Right lobe of liver (tissue), 6 donors: Measurements from ENCODE around the gene DCHS2. TPM values are rescaled to one million over a fixed set of nuclear protein-coding genes. Genes with fewer than 3 reads are reported as not detected.

Experiments
- ATAC-seq, 4 donors: fragments of 200-7000 bp; cut with Tn5 transposase; one replicate each; pipeline ENCODE4 v1.9.1; 2020; ENCODE audit warnings: mild to moderate bottlenecking in 4 of 4, moderate library complexity in 4 of 4
- DNase-seq, 3 donors: peaks; one replicate each; pipeline ENCODE4 v3.0.0-alpha.2; 2020
- H3K27ac ChIP-seq, 3 donors: fragments of 200-600 bp; one replicate each; pipeline ENCODE4 v1.8.0; 2022
- H3K27me3 ChIP-seq, 2 donors: fragments of 200-600 bp; one replicate each; pipeline ENCODE4 v1.8.0; 2022
- H3K36me3 ChIP-seq, 4 donors: fragments of 200-600 bp; sonication (generic) in 1 of 4; one replicate each; pipeline versions ENCODE4 v1.5.1 to v1.8.0; 2017 to 2022; ENCODE audit warnings: control low read depth in 1 of 4
- H3K4me1 ChIP-seq, 4 donors: fragments of 200-600 bp; sonication (generic) in 1 of 4; one replicate each; pipeline versions ENCODE4 v1.5.1 to v1.8.0; 2017 to 2022; ENCODE audit warnings: control low read depth in 1 of 4
- H3K4me3 ChIP-seq, 3 donors: fragments of 200-600 bp; one replicate each; pipeline ENCODE4 v1.8.0; 2022
- H3K9me3 ChIP-seq, 4 donors: fragments of 200-600 bp; sonication (generic) in 1 of 4; one replicate each; pipeline versions ENCODE4 v1.5.1 to v1.8.0; 2017 to 2022; ENCODE audit warnings: control low read depth in 1 of 4
- POLR2A ChIP-seq: fragments of 450-650 bp; IDR thresholded peaks from one replicate; pipeline ENCODE4 v1.6.1; 2017; ENCODE audit warnings: antibody characterized with exemption, mild to moderate bottlenecking
- WGBS: methylation state at CpG from one replicate; pipeline ENCODE4 v1.1.6; 2018; ENCODE audit warnings: low coverage, low lambda C conversion rate; ENCODE audit not compliant: insufficient coverage; ENCODE audit errors: missing lambda C conversion rate; 5-methylcytosine and 5-hydroxymethylcytosine counted together
- intact Hi-C, 2 donors: fragments of 100-400 bp; cut with DNase I; formaldehyde crosslinking; loops; one replicate each; pipeline versions ENCODE4 v1.11.2 to v1.14.1; 2022
- total RNA-seq, 6 experiments: library from RNA; depleted of rRNA in 2 of 6; stranded (reverse); fragments of >200 nt in 2 of 6; fragmentation: NEBNext Ultra II Directional in 3 of 6; extraction: Animal tissue kit (Norgen Biotek cat#: 25700) in 3 of 6; gene quantifications; one replicate each; pipeline versions ENCODE4 v1.1.0 to v1.2.4, GENCODE V29; 2016 to 2023
- TF ChIP-seq, protein P1 (sequence below), 4 donors: fragments of 200-600 bp in 3 of 4; fragments of 450-650 bp in 1 of 4; IDR thresholded peaks; one replicate each; pipeline versions ENCODE4 v1.5.1 to v1.8.0; 2016 to 2022; ENCODE audit warnings: antibody characterized with exemption in 4 of 4, mild to moderate bottlenecking in 2 of 4
- donor health status: DM: no; HTN: yes; CAD: no.
- donor health status: DM: no; HTN: no; CAD: no.
- donor health status: DM: no; HTN: no; CAD: no.
- donor health status: DM: no; HTN: yes; CAD: no.
- donor health status: DM: no; HTN: yes; CAD: no.

Gene DCHS2
- total RNA-seq, 6 experiments from 2014 or later, result 0.07 to 0.37 (median 0.12) TPM; not detected in 1

DNA sequence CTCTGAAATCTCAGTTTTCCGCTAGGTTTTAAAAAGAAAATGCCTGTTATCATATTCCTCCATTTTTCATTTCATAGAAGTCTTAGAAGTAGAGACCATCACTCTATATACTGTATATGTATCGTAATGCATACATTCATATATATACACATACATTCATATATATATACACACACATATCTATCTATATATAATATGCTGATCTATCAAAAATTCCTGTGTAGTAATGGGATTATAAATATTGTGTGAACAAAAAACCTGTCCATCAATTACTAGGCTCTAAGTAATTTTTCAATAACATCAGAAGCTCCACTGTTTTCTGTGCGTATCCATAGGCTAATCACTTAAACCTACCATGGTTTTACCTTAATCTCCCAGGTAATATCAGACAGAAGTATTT lies 150.2 kb downstream of the DCHS2 start:
- WGBS, result 74% methylated on average over 3 of the region's 3 CpGs
- Histone ChIP-seq H3K9me3 (no peaks in the 10 kb centered on the region), H3K4me3 (no peak overlapping the region), H3K27ac (no peak overlapping the region), H3K36me3 (no peaks in the 10 kb centered on the region), H3K4me1 (no peaks in the 10 kb centered on the region), H3K27me3 (no peaks in the 10 kb centered on the region)
- ATAC-seq (no peak), DNase-seq (no peak)
- intact Hi-C loops, result no loop called here
- no peak for TF ChIP-seq POLR2A
- TF ChIP-seq, protein P1, sequence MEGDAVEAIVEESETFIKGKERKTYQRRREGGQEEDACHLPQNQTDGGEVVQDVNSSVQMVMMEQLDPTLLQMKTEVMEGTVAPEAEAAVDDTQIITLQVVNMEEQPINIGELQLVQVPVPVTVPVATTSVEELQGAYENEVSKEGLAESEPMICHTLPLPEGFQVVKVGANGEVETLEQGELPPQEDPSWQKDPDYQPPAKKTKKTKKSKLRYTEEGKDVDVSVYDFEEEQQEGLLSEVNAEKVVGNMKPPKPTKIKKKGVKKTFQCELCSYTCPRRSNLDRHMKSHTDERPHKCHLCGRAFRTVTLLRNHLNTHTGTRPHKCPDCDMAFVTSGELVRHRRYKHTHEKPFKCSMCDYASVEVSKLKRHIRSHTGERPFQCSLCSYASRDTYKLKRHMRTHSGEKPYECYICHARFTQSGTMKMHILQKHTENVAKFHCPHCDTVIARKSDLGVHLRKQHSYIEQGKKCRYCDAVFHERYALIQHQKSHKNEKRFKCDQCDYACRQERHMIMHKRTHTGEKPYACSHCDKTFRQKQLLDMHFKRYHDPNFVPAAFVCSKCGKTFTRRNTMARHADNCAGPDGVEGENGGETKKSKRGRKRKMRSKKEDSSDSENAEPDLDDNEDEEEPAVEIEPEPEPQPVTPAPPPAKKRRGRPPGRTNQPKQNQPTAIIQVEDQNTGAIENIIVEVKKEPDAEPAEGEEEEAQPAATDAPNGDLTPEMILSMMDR (IDR thresholded peaks at IDR 0.05), result no peak

DNA sequence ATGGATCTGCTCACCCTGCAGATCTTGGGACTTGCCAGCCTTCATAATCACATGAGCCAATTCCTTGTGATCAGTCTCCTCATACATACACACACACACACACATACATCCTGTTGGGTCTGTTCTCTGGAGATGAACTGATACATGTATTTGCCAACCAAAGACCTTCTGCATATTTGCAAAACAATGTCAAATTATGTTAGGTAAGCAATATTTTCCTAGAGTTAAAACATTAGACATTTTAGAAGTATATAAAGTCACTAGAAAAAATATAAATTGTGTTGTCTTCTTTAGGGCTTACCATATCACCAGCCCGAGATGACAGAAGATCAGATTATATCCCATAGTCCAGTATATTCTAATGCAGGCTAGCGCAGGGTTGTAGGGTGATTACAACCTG lies 156.0 kb downstream of the DCHS2 start:
- H3K27ac ChIP-seq, result no peak overlapping the region
- TF ChIP-seq POLR2A, result no peak
- TF ChIP-seq, protein P1 (IDR thresholded peaks at IDR 0.05), result no peak
- no peak for ATAC-seq
- no peak for DNase-seq
- WGBS, result 83% methylated on average over 2 of the region's 2 CpGs
- no peak overlapping the region for H3K4me3 ChIP-seq
- peaks cover 5 to 11% of the 10 kb centered on the region in 2 donors for H3K27me3 ChIP-seq
- intact Hi-C loops, result no loop called here
- no peaks in the 10 kb centered on the region for H3K4me1 ChIP-seq
- H3K36me3 ChIP-seq, result no peaks in the 10 kb centered on the region
- no peaks in the 10 kb centered on the region for H3K9me3 ChIP-seq

DNA sequence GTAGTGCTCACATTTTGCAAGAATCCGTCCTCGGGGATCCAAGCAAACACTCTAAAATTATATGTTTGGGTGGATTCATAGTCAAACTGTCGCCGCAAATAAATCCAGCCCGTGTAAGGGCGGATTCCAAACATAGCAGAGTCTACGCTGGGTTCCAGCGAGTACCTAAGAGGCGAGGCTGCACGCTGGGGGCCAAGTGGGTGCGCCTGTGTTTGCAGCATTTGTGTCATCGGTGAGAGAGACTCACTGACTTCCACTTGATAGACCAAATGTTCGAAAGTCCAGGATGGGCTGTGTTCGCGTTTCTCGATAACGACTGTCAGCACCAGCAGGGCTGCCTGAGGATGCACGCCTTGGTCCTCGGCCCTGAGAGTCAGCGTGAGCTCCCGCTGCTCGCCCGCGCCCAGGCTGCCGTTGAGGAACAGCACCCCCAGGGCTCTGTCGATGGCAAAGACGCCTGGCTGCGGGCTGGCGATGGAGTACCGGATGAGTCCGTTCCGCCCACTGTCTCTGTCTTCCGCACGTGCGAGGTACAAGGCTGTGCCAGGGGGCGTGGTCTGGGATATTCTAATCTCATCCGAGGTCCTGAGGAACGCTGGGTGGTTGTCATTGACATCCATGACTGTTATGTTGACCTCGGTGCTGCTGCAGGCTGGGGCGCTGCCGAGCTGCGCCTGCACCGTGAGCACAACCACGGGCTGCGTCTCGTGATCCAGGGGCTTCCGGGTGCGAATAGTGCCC lies 158.7 kb downstream of the DCHS2 start:
- ATAC-seq (peak; percentile 47 to 59 (median 52)), DNase-seq (peak in 2 of 3 donors; percentile 25 to 52)
- no peaks in the 10 kb centered on the region for H3K9me3 ChIP-seq
- WGBS, result 12% methylated on average over 34 of the region's 48 CpGs
- peaks cover 5 to 11% of the 10 kb centered on the region in 2 donors for H3K27me3 ChIP-seq
- H3K4me1 ChIP-seq, result no peaks in the 10 kb centered on the region
- no peak for TF ChIP-seq POLR2A
- TF ChIP-seq, protein P1 (IDR thresholded peaks at IDR 0.05), result no peak
- H3K27ac ChIP-seq, result no peak overlapping the region
- intact Hi-C loops, result no loop called here
- peak overlapping the region in 1 of 3 donors; percentile 14 for H3K4me3 ChIP-seq
- no peaks in the 10 kb centered on the region for H3K36me3 ChIP-seq

DNA sequence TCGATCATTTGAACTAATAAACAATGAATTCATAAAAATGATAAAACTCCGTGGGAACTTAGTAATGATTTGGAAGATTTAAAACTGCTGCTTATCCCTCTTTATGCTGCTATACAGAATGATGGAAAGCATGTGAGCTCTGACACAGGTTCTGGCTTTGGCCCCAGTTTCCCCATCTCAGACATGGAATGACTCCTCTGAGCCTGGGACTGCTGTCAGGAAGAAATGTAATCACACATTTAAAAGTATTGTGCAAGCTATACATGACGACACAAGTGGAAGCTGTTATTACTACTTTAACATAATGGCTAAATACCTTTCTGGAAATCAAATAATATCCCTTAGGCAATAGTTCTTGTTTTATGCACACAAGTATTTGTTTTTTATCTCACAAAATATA lies 161.7 kb downstream of the DCHS2 start:
- 48% methylated on average over 3 of the region's 3 CpGs for WGBS
- TF ChIP-seq, protein P1 (IDR thresholded peaks at IDR 0.05), result no peak
- ATAC-seq (no peak), DNase-seq (no peak)
- Histone ChIP-seq H3K27ac (no peak overlapping the region), H3K27me3 (peaks cover 5 to 11% of the 10 kb centered on the region in 2 donors), H3K9me3 (no peaks in the 10 kb centered on the region), H3K36me3 (no peaks in the 10 kb centered on the region), H3K4me1 (no peaks in the 10 kb centered on the region), H3K4me3 (no peak overlapping the region)
- intact Hi-C loops, result no loop called here
